ENCODE results near the gene TRAT1. TPM values are rescaled to one million over a fixed set of nuclear protein-coding genes. Genes with fewer than 3 reads are reported as not detected.
"Not testable (repeated sequence)": the region's sequence is repeated elsewhere in the genome, so short reads cannot be mapped to it uniquely, and the experiment has no call there.

TRAT1 gene
- total and polyA plus RNA-seq, 10 donors: 2.2 to 20.5 (median 10.1) TPM

- no peak for DNase-seq
- no peaks in the 10 kb centered on the region for H3K27me3 ChIP-seq (replicated peaks in 1 of 7)
- peaks cover 0 to 5% (median 2%) of the 10 kb centered on the region in 6 donors for H3K4me1 ChIP-seq
- 57 to 72% (median 64%) methylated on average over 1 of the region's 1 CpG for WGBS, 5 donors
- H3K4me3 ChIP-seq: no peak overlapping the region
- H3K9me3 ChIP-seq: no peaks in the 10 kb centered on the region
- H3K36me3 ChIP-seq: no peaks in the 10 kb centered on the region
- TF ChIP-seq CTCF (IDR thresholded peaks at IDR 0.05 in 8 of 11, conservative IDR thresholded peaks at IDR 0.05 in 3 of 11) (no peak), POLR2AphosphoS5 (IDR thresholded peaks at IDR 0.05) (no peak), POLR2A (IDR thresholded peaks at IDR 0.05) (no peak)
- intact Hi-C loops (cut with DNase I; ENCODE audit: low total_unique reads): no loop called here
- peak overlapping the region in 4 of 8 donors; percentile 42 to 81 (median 63) for H3K27ac ChIP-seq
Measured at GRCh38 chr3:108820586-108820985, 2.0 kb upstream of the TRAT1 start.

DNA sequence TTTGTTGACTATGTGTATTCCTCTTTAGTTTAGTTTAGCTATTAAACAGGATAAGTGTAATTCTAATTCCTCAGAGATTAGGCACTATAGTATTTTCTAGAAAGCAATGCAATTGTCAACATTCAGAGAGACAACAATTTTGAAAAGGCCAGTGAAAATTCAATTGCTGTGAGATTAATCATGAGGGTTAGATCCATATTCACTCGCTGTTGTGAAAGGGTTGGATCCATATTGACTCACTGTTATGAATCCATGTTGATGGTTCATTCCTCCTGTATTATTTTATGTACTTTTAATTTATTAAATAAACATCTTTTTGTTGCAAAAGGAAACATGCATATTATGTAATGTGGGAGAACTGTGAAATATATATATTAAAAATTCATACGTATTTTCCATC is 641 bp downstream of the TRAT1 start:
- 77 to 90% (median 80%) methylated on average over 2 of the region's 2 CpGs for WGBS, 5 donors
- H3K27ac ChIP-seq: peak overlapping the region in 7 of 8 donors; percentile 30 to 81 (median 57)
- H3K4me1 ChIP-seq: peaks cover 0 to 5% (median 2%) of the 10 kb centered on the region in 6 donors

GRCh38 chr3:108823803-108824202 is 1.2 kb downstream of the TRAT1 start:
- H3K27me3 ChIP-seq (replicated peaks in 1 of 7); intact Hi-C loops (cut with DNase I; ENCODE audit: low total_unique reads); DNase-seq; H3K36me3 ChIP-seq; H3K4me1 ChIP-seq; H3K9me3 ChIP-seq: not testable (repeated sequence)
- Histone ChIP-seq H3K4me3 (peak overlapping the region in 7 of 8 donors; percentile 3 to 57 (median 22)), H3K27ac (peak overlapping the region in 4 of 8 donors; percentile 42 to 81 (median 63))
- 78 to 84% (median 82%) methylated on average over 10 of the region's 10 CpGs for WGBS, 5 donors

More for the DNA sequence above, 641 bp downstream of the TRAT1 start:
- Histone ChIP-seq H3K4me3 (peak overlapping the region in 6 of 8 donors; percentile 3 to 57 (median 24)), H3K9me3 (no peaks in the 10 kb centered on the region), H3K36me3 (no peaks in the 10 kb centered on the region), H3K27me3 (replicated peaks in 1 of 7) (no peaks in the 10 kb centered on the region)
- intact Hi-C loops (cut with DNase I; ENCODE audit: low total_unique reads): no loop called here
- no peak for DNase-seq
- TF ChIP-seq POLR2AphosphoS5 (IDR thresholded peaks at IDR 0.05): no peak
- TF ChIP-seq CTCF (IDR thresholded peaks at IDR 0.05 in 8 of 11, conservative IDR thresholded peaks at IDR 0.05 in 3 of 11): no peak
- no peak for TF ChIP-seq POLR2A (IDR thresholded peaks at IDR 0.05)

DNA sequence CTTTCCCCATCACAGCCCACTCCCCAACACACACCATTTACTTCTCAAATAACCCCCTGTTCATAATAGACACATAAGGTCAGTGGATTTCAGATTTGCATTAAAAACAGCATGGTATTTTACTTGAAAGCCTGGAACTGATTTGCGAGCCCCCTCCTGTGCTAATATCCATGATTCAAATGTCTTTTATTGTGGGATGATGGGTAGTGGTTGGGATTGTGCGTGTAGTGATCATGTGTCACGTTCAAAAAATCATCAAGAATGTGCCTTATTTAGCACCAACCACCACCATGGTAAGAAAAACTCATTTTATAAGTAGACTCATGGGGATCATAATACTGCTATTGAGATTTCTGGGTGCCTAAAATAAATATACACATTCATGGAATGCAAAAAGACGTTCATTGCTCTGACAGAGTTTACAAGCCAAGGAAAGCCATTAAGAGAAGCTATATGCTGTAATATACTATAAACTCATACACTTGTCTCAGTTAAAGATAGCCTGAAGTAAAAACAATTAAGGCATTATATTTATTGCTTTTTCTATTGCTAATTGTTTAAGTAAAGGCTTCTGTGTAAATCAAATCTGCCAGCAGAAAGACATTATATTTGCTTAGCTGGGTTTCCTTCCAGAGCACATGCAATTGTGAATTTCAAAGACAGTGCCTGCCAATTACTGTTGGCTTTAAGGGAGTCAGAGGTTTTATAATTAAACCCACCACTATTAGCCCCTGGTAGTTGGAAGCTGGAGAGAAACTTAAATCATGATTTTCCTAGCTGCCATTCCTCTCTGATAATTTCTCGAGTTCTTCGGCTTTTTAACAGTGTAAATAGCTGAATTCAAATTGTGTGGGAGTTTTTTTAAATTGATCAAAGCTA is 4.0 kb downstream of the TRAT1 start:
- TF ChIP-seq CTCF (IDR thresholded peaks at IDR 0.05 in 8 of 11, conservative IDR thresholded peaks at IDR 0.05 in 3 of 11) (no peak), POLR2AphosphoS5 (IDR thresholded peaks at IDR 0.05) (no peak), POLR2A (IDR thresholded peaks at IDR 0.05) (no peak)
- peak overlapping the region in 3 of 8 donors; percentile 6 to 57 (median 8) for H3K4me3 ChIP-seq
- no peaks in the 10 kb centered on the region for H3K27me3 ChIP-seq (replicated peaks in 1 of 7)
- DNase-seq: no peak
- 73 to 83% (median 81%) methylated on average over 6 of the region's 6 CpGs for WGBS, 5 donors
- H3K9me3 ChIP-seq: no peaks in the 10 kb centered on the region
- no peak overlapping the region for H3K27ac ChIP-seq
- H3K4me1 ChIP-seq: no peaks in the 10 kb centered on the region
- intact Hi-C loops (cut with DNase I; ENCODE audit: low total_unique reads): no loop called here
- no peaks in the 10 kb centered on the region for H3K36me3 ChIP-seq

Measured in spleen (tissue), 11 donors.